Chondrocyte (in vitro differentiated cells): ENCODE results near the gene KIF1A. TPM values are rescaled to one million over a fixed set of nuclear protein-coding genes. Genes with fewer than 3 reads are reported as not detected.
A peak's percentile ranks its signal among the peaks of the same experiment; 100 is the strongest.

ENCODE experiments used
- DNase-seq: peaks from one replicate; pipeline ENCODE4 v3.0.0; 2021; ENCODE audit warnings: mixed read lengths, low spot score
- H3K27ac Mint-ChIP-seq: one replicate; pipeline ENCODE4 v1.8.0; 2021; ENCODE audit warnings: mild to moderate bottlenecking, moderate library complexity, mixed read lengths; ENCODE audit not compliant: unreplicated experiment
- H3K27me3 Mint-ChIP-seq: 2 replicates; pipeline ENCODE4 v1.8.0; 2021; ENCODE audit warnings: low read depth, mixed read lengths
- H3K36me3 Mint-ChIP-seq: 2 replicates; pipeline ENCODE4 v1.8.0; 2021; ENCODE audit warnings: low read depth, mixed read lengths
- H3K4me1 Mint-ChIP-seq: 2 replicates; pipeline ENCODE4 v1.8.0; 2021; ENCODE audit warnings: low read depth, mild to moderate bottlenecking, mixed read lengths
- H3K4me3 Mint-ChIP-seq: one replicate; pipeline ENCODE4 v1.8.0; 2021; ENCODE audit warnings: mild to moderate bottlenecking, moderate library complexity, mixed read lengths; ENCODE audit not compliant: unreplicated experiment
- H3K9me3 Mint-ChIP-seq: 2 replicates; pipeline ENCODE4 v1.8.0; 2021; ENCODE audit warnings: low read depth, mixed read lengths
- CTCF ChIP-seq: fragments of 200-600 bp; sonication (generic); IDR thresholded peaks from 2 replicates; pipeline ENCODE4 v1.5.0; 2021; ENCODE audit warnings: antibody characterized with exemption, mild to moderate bottlenecking, moderate library complexity
- total RNA-seq: library from RNA; stranded (reverse); gene quantifications from 3 replicates; pipeline ENCODE4 v1.2.1, GENCODE V29; 2021

The KIF1A gene
- total RNA-seq, 1 donor from 2014 or later, result 60.0 TPM

GRCh38 chr2:240840435-240841060 lies 20.5 kb upstream of the KIF1A start:
- Mint-ChIP-seq H3K4me1 (no peaks in the 10 kb centered on the region), H3K27me3 (peaks cover 45% of the 10 kb centered on the region), H3K9me3 (no peaks in the 10 kb centered on the region), H3K27ac (no peak overlapping the region), H3K4me3 (no peak overlapping the region), H3K36me3 (no peaks in the 10 kb centered on the region)
- no peak for DNase-seq
- TF ChIP-seq CTCF, result peak; percentile 84

- no peaks in the 10 kb centered on the region for H3K4me1 Mint-ChIP-seq
- H3K4me3 Mint-ChIP-seq, result no peak overlapping the region
- TF ChIP-seq CTCF, result no peak
- no peak for DNase-seq
- no peaks in the 10 kb centered on the region for H3K36me3 Mint-ChIP-seq
- no peaks in the 10 kb centered on the region for H3K9me3 Mint-ChIP-seq
- H3K27ac Mint-ChIP-seq, result no peak overlapping the region
- peaks cover 37% of the 10 kb centered on the region for H3K27me3 Mint-ChIP-seq
These were observed 19.4 kb upstream of the KIF1A start for GRCh38 chr2:240839152-240840143.

- Mint-ChIP-seq H3K4me1 (no peaks in the 10 kb centered on the region), H3K9me3 (no peaks in the 10 kb centered on the region), H3K27ac (no peak overlapping the region), H3K4me3 (no peak overlapping the region), H3K27me3 (peaks cover 27% of the 10 kb centered on the region), H3K36me3 (no peaks in the 10 kb centered on the region)
- DNase-seq, result no peak
- no peak for TF ChIP-seq CTCF
These were observed 17.6 kb upstream of the KIF1A start for GRCh38 chr2:240837621-240838020.

GRCh38 chr2:240836781-240837467 lies 16.9 kb upstream of the KIF1A start:
- Mint-ChIP-seq H3K9me3 (no peaks in the 10 kb centered on the region), H3K4me3 (no peak overlapping the region), H3K27me3 (peaks cover 24% of the 10 kb centered on the region), H3K36me3 (no peaks in the 10 kb centered on the region), H3K27ac (no peak overlapping the region), H3K4me1 (peaks cover under 1% of the 10 kb centered on the region)
- TF ChIP-seq CTCF, result no peak
- DNase-seq, result no peak

- Mint-ChIP-seq H3K9me3 (no peaks in the 10 kb centered on the region), H3K4me3 (no peak overlapping the region), H3K27me3 (peaks cover 23% of the 10 kb centered on the region), H3K4me1 (peaks cover 6% of the 10 kb centered on the region), H3K36me3 (no peaks in the 10 kb centered on the region), H3K27ac (no peak overlapping the region)
- TF ChIP-seq CTCF, result no peak
- no peak for DNase-seq
These were observed 15.5 kb upstream of the KIF1A start for GRCh38 chr2:240835528-240835927.
